Central memory CD8-positive, alpha-beta T cell (primary cell): Measurements from ENCODE around the gene ACOT8.

Experiments used
- ATAC-seq: fragments of 150-1000 bp; cut with Tn5 transposase; replicated peaks from 2 replicates; pipeline ENCODE4 v1.10.0; 2022; ENCODE audit warnings: mild to moderate bottlenecking, moderate FRiP score, moderate number of reproducible peaks; ENCODE audit not compliant: poor library complexity, severe bottlenecking; ENCODE audit errors: extremely low read depth
- DNase-seq, 2 donors: peaks; one replicate each; pipeline ENCODE4 v3.0.0; 2021; ENCODE audit warnings: low spot score in 2 of 2
- H3K27ac Mint-ChIP-seq: one replicate; pipeline ENCODE4 v1.8.0; 2022; ENCODE audit warnings: low read depth, mild to moderate bottlenecking, moderate library complexity, mixed read lengths
- H3K27me3 Mint-ChIP-seq: one replicate; pipeline ENCODE4 v1.8.0; 2022; ENCODE audit warnings: mixed read lengths
- H3K36me3 Mint-ChIP-seq: one replicate; pipeline ENCODE4 v1.8.0; 2022; ENCODE audit warnings: mild to moderate bottlenecking, moderate library complexity, mixed read lengths; ENCODE audit not compliant: insufficient read depth
- H3K4me1 Mint-ChIP-seq: one replicate; pipeline ENCODE4 v1.8.0; 2022; ENCODE audit warnings: mixed read lengths
- H3K4me3 Mint-ChIP-seq: one replicate; pipeline ENCODE4 v1.8.0; 2022; ENCODE audit warnings: mild to moderate bottlenecking, moderate library complexity, mixed read lengths
- H3K9me3 Mint-ChIP-seq: one replicate; pipeline ENCODE4 v1.8.0; 2022; ENCODE audit warnings: mixed read lengths

Gene ACOT8

DNA sequence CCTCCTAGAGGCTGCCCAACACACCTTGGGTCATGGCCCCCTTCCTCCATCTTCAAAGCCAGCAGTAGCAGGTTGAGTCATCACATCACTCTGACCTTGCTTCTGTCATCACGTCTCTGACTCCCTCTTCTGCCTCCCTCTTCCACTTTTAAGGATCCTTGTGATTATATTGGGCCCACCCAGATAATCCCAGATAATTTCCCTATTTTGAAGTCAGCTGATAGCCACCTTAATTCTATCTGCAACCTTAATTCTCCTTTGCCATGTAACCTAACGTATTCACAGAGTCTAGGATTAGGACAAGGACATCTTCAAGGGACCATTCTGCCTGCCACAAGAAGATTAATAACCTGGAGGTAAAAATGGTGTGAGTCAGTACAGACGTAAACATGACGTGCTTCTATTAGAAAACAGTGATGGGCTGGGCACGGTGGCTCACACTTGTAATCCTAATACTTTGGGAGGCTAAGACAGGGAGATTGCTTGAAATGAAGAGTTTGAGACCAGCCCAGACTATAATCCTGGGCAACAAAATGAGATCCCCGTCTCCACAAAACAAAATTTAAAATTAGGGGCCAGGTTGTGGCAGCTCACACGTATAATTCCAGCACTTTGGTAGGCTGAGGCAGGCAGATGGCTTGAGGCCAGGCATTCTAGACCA, 3.5 kb upstream of the ACOT8 start:
- Mint-ChIP-seq H3K9me3 (no peaks in the 10 kb centered on the region), H3K27me3 (no peaks in the 10 kb centered on the region), H3K36me3 (peaks cover 12% of the 10 kb centered on the region), H3K27ac (no peak overlapping the region), H3K4me3 (no peak overlapping the region), H3K4me1 (peaks cover 32% of the 10 kb centered on the region)
- ATAC-seq = no peak
- no peak for DNase-seq

DNA sequence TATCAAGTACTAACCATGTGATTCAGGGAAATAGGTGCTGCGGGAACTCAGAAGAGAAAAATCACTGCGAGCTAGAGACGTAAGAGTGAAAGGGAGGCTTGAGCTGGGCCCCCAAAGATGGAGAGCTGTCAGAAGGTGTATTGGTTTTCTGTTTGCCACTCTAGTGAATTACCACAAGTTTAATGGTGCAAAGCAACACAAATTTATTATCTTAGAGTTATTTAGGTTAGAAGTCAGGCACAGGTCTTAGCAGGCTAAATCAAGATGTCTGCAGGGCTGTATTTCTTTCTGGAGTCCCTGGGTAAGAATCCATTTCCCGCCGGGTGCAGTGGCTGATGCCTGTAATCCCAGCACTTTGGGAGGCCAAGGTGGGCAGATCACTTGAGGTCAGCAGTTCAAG, 2.7 kb upstream of the ACOT8 start:
- Mint-ChIP-seq H3K4me3 (no peak overlapping the region), H3K27me3 (no peaks in the 10 kb centered on the region), H3K27ac (no peak overlapping the region), H3K36me3 (peaks cover 12% of the 10 kb centered on the region), H3K4me1 (peaks cover 32% of the 10 kb centered on the region), H3K9me3 (no peaks in the 10 kb centered on the region)
- DNase-seq (no peak), ATAC-seq (no peak)

DNA sequence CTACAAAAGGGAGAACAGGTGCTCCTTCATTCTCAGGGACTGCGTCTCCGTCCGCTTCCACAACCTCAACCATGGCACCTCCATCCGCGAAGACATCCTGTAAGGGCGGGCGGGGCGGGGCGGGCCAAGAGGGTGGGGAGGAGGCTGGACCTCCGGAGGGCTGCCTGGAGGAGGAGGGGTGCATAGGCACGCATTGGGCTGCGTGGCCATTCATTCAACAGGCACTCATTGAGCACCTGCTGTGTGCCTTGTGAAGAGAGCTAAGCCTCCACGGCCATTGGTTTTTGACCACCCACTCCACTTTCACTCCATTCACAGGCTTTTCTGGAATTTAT, 657 bp upstream of the ACOT8 start:
- Mint-ChIP-seq H3K27ac (peak overlapping the region; percentile 96), H3K27me3 (no peaks in the 10 kb centered on the region), H3K4me3 (peak overlapping the region; percentile 98), H3K36me3 (peaks cover 14% of the 10 kb centered on the region), H3K4me1 (peaks cover 38% of the 10 kb centered on the region), H3K9me3 (no peaks in the 10 kb centered on the region)
- DNase-seq (no peak), ATAC-seq (peak; percentile 24)

DNA sequence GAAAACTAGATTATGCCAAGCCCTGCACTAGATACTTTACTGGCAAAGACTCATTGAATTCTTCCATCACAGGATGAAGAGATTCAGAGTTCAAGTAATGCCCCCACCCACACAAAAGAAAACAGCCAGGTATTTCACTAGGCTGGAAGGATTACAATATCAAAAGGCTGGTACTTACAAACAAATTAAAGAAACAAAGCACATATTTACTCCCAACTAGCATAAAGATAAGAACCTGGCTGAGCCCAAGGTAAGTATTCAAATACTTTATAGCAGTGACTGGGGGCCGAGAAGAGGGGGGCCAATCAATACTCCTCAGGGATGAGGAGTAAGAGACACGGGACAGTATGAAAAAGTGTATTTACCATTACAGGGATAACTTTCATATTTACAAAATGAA, 3.7 kb downstream of the ACOT8 start:
- H3K9me3 Mint-ChIP-seq = no peaks in the 10 kb centered on the region

DNA sequence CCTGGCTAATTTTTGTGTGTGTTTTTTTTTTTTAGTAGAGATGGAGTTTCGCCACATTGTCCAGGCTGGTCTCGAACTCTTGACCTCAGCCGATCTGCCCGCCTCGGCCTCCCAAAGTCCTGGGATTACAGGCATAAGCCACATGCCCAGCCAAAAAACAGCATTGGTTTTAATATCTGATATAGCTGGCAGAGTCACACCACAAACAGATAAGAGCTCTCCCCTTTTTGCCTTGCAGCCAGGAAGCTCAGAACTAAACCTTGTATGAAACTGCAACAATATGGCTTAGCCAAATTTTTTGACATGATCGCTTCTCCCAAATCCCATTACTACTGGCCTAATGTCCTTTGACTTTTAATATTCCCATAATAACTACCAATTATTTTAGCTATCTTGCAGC, 4.9 kb downstream of the ACOT8 start:
- Mint-ChIP-seq H3K4me1 (peaks cover 25% of the 10 kb centered on the region), H3K9me3 (no peaks in the 10 kb centered on the region), H3K27me3 (no peaks in the 10 kb centered on the region), H3K27ac (no peak overlapping the region), H3K4me3 (no peak overlapping the region), H3K36me3 (peaks cover 27% of the 10 kb centered on the region)
- ATAC-seq = no peak
- DNase-seq = no peak

More for the DNA sequence above, 3.7 kb downstream of the ACOT8 start:
- DNase-seq (no peak), ATAC-seq (no peak)
- Mint-ChIP-seq H3K4me3 (no peak overlapping the region), H3K36me3 (peaks cover 27% of the 10 kb centered on the region), H3K4me1 (peaks cover 34% of the 10 kb centered on the region), H3K27me3 (no peaks in the 10 kb centered on the region), H3K27ac (no peak overlapping the region)

DNA sequence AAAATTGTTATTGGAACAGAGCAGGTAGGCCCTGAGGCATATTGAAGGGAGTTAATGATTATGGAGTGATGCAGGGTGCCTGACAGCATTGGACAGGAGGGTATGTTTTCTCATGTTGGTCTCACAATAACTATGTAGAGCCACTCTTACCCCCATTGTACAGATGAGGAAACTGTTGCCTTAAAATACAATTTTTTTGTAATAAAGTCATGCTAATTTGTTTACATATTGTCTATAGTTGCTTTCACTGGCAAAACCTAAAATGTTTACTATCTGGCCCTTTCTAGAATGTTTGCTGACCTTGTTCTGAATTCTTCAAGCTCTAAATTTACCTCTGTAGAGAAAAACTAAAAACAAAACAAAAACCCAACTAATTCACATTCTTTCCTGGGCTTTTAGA, 5.7 kb downstream of the ACOT8 start:
- Mint-ChIP-seq H3K27me3 (no peaks in the 10 kb centered on the region), H3K36me3 (peaks cover 25% of the 10 kb centered on the region), H3K4me3 (no peak overlapping the region), H3K4me1 (peaks cover 20% of the 10 kb centered on the region), H3K27ac (no peak overlapping the region), H3K9me3 (no peaks in the 10 kb centered on the region)
- ATAC-seq = no peak
- DNase-seq = no peak

DNA sequence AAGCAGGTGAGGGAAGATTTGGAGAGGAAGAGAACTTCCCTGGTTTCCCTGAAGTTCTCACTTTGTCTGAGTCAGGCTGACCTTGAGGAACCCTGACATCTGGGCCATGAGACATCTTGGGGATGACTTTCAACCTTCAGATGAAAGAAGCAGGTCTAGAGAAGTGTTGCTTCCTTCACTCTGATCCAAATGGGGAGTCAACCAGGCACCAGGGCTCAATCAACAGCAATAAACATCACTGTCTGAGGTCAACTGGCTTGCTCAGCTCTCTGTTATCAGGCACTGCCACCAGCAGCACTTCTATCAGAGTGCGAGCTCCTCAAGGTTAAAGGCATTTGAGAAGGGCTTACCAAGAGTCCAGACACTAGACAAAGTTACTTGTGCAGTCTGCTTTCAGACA, 6.3 kb downstream of the ACOT8 start:
- Mint-ChIP-seq H3K9me3 (no peaks in the 10 kb centered on the region), H3K4me1 (peaks cover 15% of the 10 kb centered on the region), H3K27me3 (no peaks in the 10 kb centered on the region), H3K27ac (no peak overlapping the region), H3K36me3 (peaks cover 30% of the 10 kb centered on the region), H3K4me3 (no peak overlapping the region)
- ATAC-seq = no peak
- DNase-seq = no peak

DNA sequence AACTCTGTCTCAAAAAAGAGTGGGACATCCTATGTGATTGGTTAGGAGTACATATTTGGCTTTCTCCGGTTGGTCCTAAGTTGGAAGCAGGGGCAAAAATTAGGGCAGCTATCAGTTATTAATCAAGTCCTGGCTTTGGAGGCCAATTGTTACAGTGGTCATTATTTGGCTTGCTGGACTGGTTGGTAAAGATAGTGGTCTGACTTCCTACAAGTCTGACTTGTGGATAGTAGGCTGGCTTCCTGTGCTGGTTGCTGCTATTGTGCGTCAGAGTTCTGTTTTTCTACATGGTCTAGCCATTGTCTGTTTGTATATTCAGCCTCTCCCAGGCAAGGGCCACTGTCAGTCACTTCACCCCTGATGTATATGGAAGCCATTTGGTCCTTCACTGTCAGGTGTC, 7.0 kb downstream of the ACOT8 start:
- DNase-seq = no peak
- peaks cover 34% of the 10 kb centered on the region for H3K36me3 Mint-ChIP-seq
- no peaks in the 10 kb centered on the region for H3K27me3 Mint-ChIP-seq
- no peak overlapping the region for H3K27ac Mint-ChIP-seq
- peaks cover 13% of the 10 kb centered on the region for H3K4me1 Mint-ChIP-seq
- no peak overlapping the region for H3K4me3 Mint-ChIP-seq
- H3K9me3 Mint-ChIP-seq = no peaks in the 10 kb centered on the region
- ATAC-seq = no peak

DNA sequence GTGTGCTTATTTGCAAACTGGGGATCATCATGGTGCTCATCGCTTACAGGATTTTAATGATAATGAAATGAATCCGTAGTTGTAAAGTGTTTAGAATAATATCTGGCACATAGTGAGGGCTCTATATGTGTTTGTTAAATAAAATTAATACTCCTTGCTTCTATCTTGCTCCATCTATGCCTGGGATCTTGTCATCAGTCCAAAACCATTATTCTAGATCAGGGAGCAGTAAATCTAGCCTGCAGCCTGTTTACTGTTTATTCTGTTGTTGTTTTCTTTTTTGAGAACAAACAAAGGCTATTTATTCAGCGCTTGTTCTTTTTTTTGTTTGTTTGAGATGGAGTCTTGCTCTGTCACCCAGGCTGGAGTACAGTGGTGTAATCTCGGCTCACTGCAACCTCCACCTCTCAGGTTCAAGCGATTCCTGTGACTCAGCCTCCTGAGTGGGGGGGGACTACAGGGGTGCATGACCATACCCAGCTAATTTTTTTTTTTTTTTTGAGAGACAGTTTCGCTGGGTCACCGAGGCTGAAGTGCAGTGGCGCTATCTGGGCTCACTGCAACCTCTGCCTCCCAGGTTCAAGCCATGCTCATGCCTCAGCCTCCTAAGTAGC, 8.1 kb downstream of the ACOT8 start:
- Mint-ChIP-seq H3K4me1 (peaks cover 13% of the 10 kb centered on the region), H3K27me3 (no peaks in the 10 kb centered on the region), H3K9me3 (no peaks in the 10 kb centered on the region), H3K27ac (peak overlapping the region; percentile 29), H3K4me3 (no peak overlapping the region), H3K36me3 (peaks cover 38% of the 10 kb centered on the region)
- DNase-seq = no peak
- ATAC-seq = no peak

DNA sequence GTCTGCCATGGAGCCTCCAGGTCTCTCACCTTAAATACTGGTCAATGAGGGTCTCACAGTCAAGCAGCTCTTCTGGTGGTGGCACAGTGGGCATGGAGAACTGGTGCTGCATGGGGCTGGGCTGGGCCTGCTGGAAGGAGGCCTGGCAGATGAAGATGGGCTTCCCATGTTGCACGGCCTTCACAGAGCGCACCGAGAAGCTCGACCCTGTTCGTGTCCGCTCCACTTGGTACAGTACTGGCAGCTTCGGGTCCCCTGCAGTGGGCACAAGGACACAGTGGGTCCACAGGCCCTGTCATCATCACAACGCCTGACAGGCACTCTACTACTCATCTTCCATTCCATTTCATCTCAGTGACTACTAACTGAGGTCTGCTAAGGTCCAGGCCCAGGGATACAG, 8.8 kb downstream of the ACOT8 start:
- peak overlapping the region; percentile 29 for H3K27ac Mint-ChIP-seq
- H3K36me3 Mint-ChIP-seq = peaks cover 40% of the 10 kb centered on the region
- H3K27me3 Mint-ChIP-seq = no peaks in the 10 kb centered on the region
- ATAC-seq (no peak), DNase-seq (no peak)
- H3K4me1 Mint-ChIP-seq = peaks cover 11% of the 10 kb centered on the region
- no peaks in the 10 kb centered on the region for H3K9me3 Mint-ChIP-seq
- H3K4me3 Mint-ChIP-seq = no peak overlapping the region

DNA sequence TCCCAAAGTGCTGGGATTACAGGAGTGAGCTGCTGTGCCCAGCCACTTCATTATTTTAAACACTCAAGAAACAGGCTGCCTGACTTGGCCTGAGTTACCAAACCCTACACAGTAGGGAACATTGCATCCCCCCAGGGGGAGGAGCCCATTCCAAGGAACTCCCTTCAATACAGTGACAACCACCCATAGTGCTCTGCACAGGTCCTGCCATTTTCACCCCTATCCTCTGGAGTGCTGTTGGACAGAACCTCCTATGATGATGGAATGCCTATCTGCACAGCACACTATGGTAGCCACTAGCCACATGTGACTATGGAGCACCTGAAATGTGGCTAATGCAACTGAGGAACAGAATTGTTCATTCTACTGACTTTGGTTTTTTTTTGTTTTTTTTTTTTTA, 11.7 kb downstream of the ACOT8 start:
- Mint-ChIP-seq H3K27ac (no peak overlapping the region), H3K4me3 (no peak overlapping the region), H3K9me3 (no peaks in the 10 kb centered on the region), H3K4me1 (peaks cover 25% of the 10 kb centered on the region), H3K36me3 (peaks cover 37% of the 10 kb centered on the region), H3K27me3 (no peaks in the 10 kb centered on the region)
- no peak for ATAC-seq
- DNase-seq = no peak

DNA sequence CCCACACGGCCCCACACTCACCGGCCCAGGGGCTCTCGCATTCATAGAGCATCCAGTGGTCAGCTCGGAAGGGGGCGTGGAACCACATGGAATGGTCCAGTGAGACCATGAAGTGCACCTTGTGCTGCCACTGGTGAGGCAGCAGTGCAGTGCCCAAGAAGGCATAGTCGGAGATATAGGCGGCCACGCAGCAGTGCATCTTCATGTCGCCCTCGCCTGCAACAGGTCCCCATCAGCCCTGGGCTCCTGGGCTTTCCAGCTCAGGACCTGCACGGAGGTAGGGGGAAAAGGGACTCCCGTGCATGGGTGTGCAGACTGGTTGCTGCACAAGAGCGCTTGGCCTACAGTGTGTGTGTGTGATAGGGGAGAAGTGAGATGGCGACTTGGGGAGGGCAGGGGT, 13.7 kb downstream of the ACOT8 start:
- H3K27ac Mint-ChIP-seq = no peak overlapping the region

DNA sequence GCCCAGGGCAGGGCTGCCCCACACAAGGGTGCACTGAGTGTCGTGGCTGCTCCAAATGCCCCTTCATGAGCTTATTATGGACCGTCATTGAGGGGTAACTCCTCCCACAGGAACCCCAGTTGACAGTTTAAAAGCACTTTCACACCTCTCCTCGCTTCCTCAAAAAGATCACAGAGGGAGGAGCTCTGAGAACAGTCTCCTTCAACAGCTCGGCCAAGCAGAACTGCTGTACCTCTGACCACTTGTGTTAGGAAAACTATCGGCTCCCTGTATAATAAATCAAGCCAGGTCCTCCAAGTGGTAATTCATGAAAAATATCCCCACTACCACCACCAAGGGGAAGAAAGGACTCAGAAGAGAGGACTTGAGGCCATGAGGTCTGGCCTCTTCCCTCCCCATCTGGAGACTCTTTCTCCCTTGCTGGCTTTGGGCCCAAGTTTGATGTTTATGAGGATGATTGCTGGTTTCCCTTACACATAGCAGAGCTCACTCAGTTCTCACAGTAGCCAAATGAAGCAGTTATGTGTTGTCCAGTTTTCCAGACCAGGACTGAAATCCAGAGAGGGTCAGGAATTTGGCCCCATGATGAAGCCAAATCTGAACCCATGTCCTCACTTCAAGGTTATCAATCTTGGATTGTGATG, 14.9 kb downstream of the ACOT8 start:
- Mint-ChIP-seq H3K36me3 (peaks cover 23% of the 10 kb centered on the region), H3K27ac (peak overlapping the region; percentile 16), H3K9me3 (no peaks in the 10 kb centered on the region), H3K27me3 (no peaks in the 10 kb centered on the region), H3K4me3 (no peak overlapping the region), H3K4me1 (peaks cover 17% of the 10 kb centered on the region)
- ATAC-seq (no peak), DNase-seq (no peak)

More for the DNA sequence above, 13.7 kb downstream of the ACOT8 start:
- DNase-seq (no peak), ATAC-seq (no peak)
- Mint-ChIP-seq H3K9me3 (no peaks in the 10 kb centered on the region), H3K36me3 (peaks cover 30% of the 10 kb centered on the region), H3K4me1 (peaks cover 19% of the 10 kb centered on the region), H3K27me3 (no peaks in the 10 kb centered on the region), H3K4me3 (no peak overlapping the region)
